ENCODE results near the gene NMNAT3. TPM values are rescaled to one million over a fixed set of nuclear protein-coding genes. Genes with fewer than 3 reads are reported as not detected.
A peak's percentile ranks its signal among the peaks of the same experiment; 100 is the strongest.

NMNAT3 gene
- total RNA-seq, 1 experiment from 2014 or later = 1.3 TPM

GRCh38 chr3:139540651-139541531, 136.9 kb downstream of the NMNAT3 start:
- H4K8ac ChIP-seq (replicated peaks; ENCODE audit: insufficient read length, low read depth, low read length) = no peak overlapping the region
- WGBS (ENCODE audit: extremely low coverage, insufficient read length, low lambda C conversion rate) = no CpG with 5 or more reads among the region's 6 CpGs
- peaks cover 39 to 44% of the 10 kb centered on the region in 2 experiments for H3K4me1 Mint-ChIP-seq
- H3K36me3 Mint-ChIP-seq (ENCODE audit: insufficient read depth in 1 of 3, low read depth in 3 of 3) = no peaks in the 10 kb centered on the region; a peak in 2 of 7 replicates
- no peak overlapping the region for H2AFZ ChIP-seq (ENCODE audit: low read length)
- H4K91ac ChIP-seq (ENCODE audit: insufficient read length, low read depth, low read length) = no peak overlapping the region
- no peaks in the 10 kb centered on the region for H3K79me1 ChIP-seq (ENCODE audit: insufficient read depth, low read depth, low read length, poor library complexity, severe bottlenecking)
- no peak overlapping the region for H3K14ac ChIP-seq (ENCODE audit: insufficient read depth, low read length)
- H3K27me3 Mint-ChIP-seq (ENCODE audit: low read depth) = peaks cover 56% of the 10 kb centered on the region
- H3K18ac ChIP-seq (ENCODE audit: insufficient read length, low read depth, low read length) = no peak overlapping the region
- H3K4ac ChIP-seq (ENCODE audit: low read depth, low read length) = no peak overlapping the region
- peaks cover 3% of the 10 kb centered on the region; the same call in 1 of the 2 replicates for H3K27me3 ChIP-seq (ENCODE audit: insufficient read depth, low read length)
- peak overlapping the region; percentile 44 for H3K4me2 ChIP-seq (ENCODE audit: insufficient read depth, insufficient read length, low read length)
- no peak overlapping the region for H2BK5ac ChIP-seq (ENCODE audit: insufficient read length, low read length)
- H4K5ac ChIP-seq (ENCODE audit: insufficient read length, low read depth, low read length) = no peak overlapping the region
- no peak for DNase-seq
- H3K4me1 ChIP-seq (ENCODE audit: insufficient read depth, low read length) = peaks cover 10% of the 10 kb centered on the region; the same call in 1 of the 2 replicates
- H3K27ac ChIP-seq (ENCODE audit: insufficient read length, low read depth, low read length) = no peak overlapping the region
- H2BK12ac ChIP-seq (ENCODE audit: insufficient read length, low read depth, low read length) = no peak overlapping the region
- H3K23me2 ChIP-seq (ENCODE audit: insufficient read length, low read depth, low read length, poor library complexity, severe bottlenecking) = peaks cover 13% of the 10 kb centered on the region
- no peak overlapping the region for H3K23ac ChIP-seq (ENCODE audit: insufficient read length, low read depth, low read length)
- no peak for TF ChIP-seq CTCF (conservative IDR thresholded peaks at IDR 0.05)
- no peak overlapping the region for H3K27ac Mint-ChIP-seq
- no peaks in the 10 kb centered on the region for H3K79me2 ChIP-seq (ENCODE audit: insufficient read depth, low read length)
- no peak overlapping the region for H3K56ac ChIP-seq (ENCODE audit: insufficient read length, low read depth, low read length)
- no peak overlapping the region for H3T11ph ChIP-seq (ENCODE audit: low read length)
- H2BK120ac ChIP-seq (ENCODE audit: low read depth, low read length, poor library complexity, severe bottlenecking) = no peak overlapping the region
- H2AK5ac ChIP-seq (ENCODE audit: insufficient read length, low read length) = no peak overlapping the region
- no peaks in the 10 kb centered on the region for H3K9me3 ChIP-seq (ENCODE audit: control insufficient read depth, low read depth, low read length)
- no peak overlapping the region for H2BK15ac ChIP-seq (ENCODE audit: low read depth, low read length)
- H2BK20ac ChIP-seq (ENCODE audit: low read depth, low read length, poor library complexity, severe bottlenecking) = no peak overlapping the region
- H4K20me1 ChIP-seq (ENCODE audit: control insufficient read depth, insufficient read depth, insufficient read length) = no peaks in the 10 kb centered on the region
- peaks cover 2 to 4% of the 10 kb centered on the region in 2 experiments; a peak in 2 of 5 replicates for H3K9me3 Mint-ChIP-seq
- H3K9ac ChIP-seq (ENCODE audit: extremely low read depth, insufficient read length, low read length) = no peak overlapping the region
- H3K4me3 Mint-ChIP-seq = peak overlapping the region; percentile 68 to 77
